Measurements from ENCODE around the gene TMEM175.
"Not testable (repeated sequence)": the region's sequence is repeated elsewhere in the genome, so short reads cannot be mapped to it uniquely, and the experiment has no call there.

- TF ChIP-seq CTCF (optimal IDR thresholded peaks at IDR 0.05 in 1 of 3, IDR thresholded peaks at IDR 0.05 in 1 of 3, conservative IDR thresholded peaks at IDR 0.05 in 1 of 3; ENCODE audit: extremely low read depth in 1 of 3, insufficient read depth in 2 of 3, low read length in 3 of 3); EZH2 (IDR thresholded peaks at IDR 0.05; ENCODE audit: low read length): not testable (repeated sequence)
These were observed 13.1 kb upstream of the TMEM175 start for GRCh38 chr4:919004-919680.
